Panc1 (cell line): Measurements from ENCODE around the gene LIMA1. TPM values are rescaled to one million over a fixed set of nuclear protein-coding genes. Genes with fewer than 3 reads are reported as not detected.
"Not testable (repeated sequence)": the region's sequence is repeated elsewhere in the genome, so short reads cannot be mapped to it uniquely, and the experiment has no call there.

Experiments
- ATAC-seq: fragments of 200-7000 bp; cut with Tn5 transposase; 2 replicates; pipeline ENCODE4 v1.9.1; 2020; ENCODE audit warnings: mild to moderate bottlenecking, moderate library complexity
- BruUV-seq: library from RNA; stranded (reverse); fragments of 400-500 nt; replicated peaks from 2 replicates; lab custom pipeline; 2021; lab: Mats Ljungman, UMichigan
- CTCF ChIA-PET: fragments of 300-600 bp; sonication (Branson Sonifier 250); formaldehyde crosslinking; loops from one replicate; lab custom pipeline; 2022; ENCODE audit warnings: antibody characterized with exemption; lab: Charles Lee
- POLR2A ChIA-PET: fragments of 300-600 bp; sonication (Branson Sonifier 250); formaldehyde crosslinking; loops from one replicate; lab custom pipeline; 2022; ENCODE audit warnings: antibody characterized with exemption; lab: Charles Lee
- DNase-seq: peaks from one replicate; pipeline ENCODE4 v3.0.0-alpha.2; 2010; ENCODE audit warnings: low read depth, low spot score
- H3K27ac ChIP-seq: 2 replicates; pipeline ENCODE4 v1.5.1; 2011; ENCODE audit warnings: mild to moderate bottlenecking, low read length, inconsistent platforms
- H3K27me3 ChIP-seq: fragments of 200-500 bp; sonication (Bioruptor generic); 2 replicates; pipeline ENCODE4 v1.6.0; 2014; ENCODE audit warnings: low read length, inconsistent platforms; ENCODE audit not compliant: control insufficient read depth, insufficient read depth
- H3K36me3 ChIP-seq: fragments of 200-500 bp; sonication (Bioruptor generic); 2 replicates; pipeline ENCODE4 v1.5.1; 2014; ENCODE audit warnings: inconsistent platforms, mild to moderate bottlenecking, low read length, moderate library complexity; ENCODE audit not compliant: control insufficient read depth, insufficient read depth
- H3K4me1 ChIP-seq: 2 replicates; pipeline ENCODE4 v1.5.1; 2011; ENCODE audit warnings: inconsistent platforms, mild to moderate bottlenecking, low read length, moderate library complexity; ENCODE audit not compliant: control insufficient read depth, insufficient read depth
- H3K4me3 ChIP-seq, 2 experiments: 2 replicates each; pipeline ENCODE4 v1.5.1; 2011 to 2012; ENCODE audit warnings: low read depth in 2 of 2, low read length in 2 of 2, mild to moderate bottlenecking in 2 of 2, inconsistent platforms in 1 of 2, moderate library complexity in 1 of 2
- H3K9me3 ChIP-seq: fragments of 200-500 bp; sonication (Bioruptor generic); 2 replicates; pipeline ENCODE4 v1.5.1; 2014; ENCODE audit warnings: low read depth, mild to moderate bottlenecking, inconsistent platforms, low read length, moderate library complexity; ENCODE audit not compliant: control insufficient read depth, insufficient read depth
- POLR2AphosphoS5 ChIP-seq: IDR thresholded peaks from 2 replicates; pipeline ENCODE4 v1.6.1; 2012; ENCODE audit warnings: mild to moderate bottlenecking, low read depth, low read length, moderate library complexity
- SIN3A ChIP-seq: IDR thresholded peaks from 2 replicates; pipeline ENCODE4 v1.6.1; 2012; ENCODE audit warnings: low read depth, mild to moderate bottlenecking, low read length, moderate library complexity, borderline replicate concordance; ENCODE audit not compliant: insufficient read depth
- TCF7L2 ChIP-seq: IDR thresholded peaks from 2 replicates; pipeline ENCODE4 v1.6.1; 2011; ENCODE audit warnings: mild to moderate bottlenecking, low read depth, low read length, inconsistent platforms
- in situ Hi-C: cut with HindIII; loops from 2 replicates; pipeline ENCODE4 v1.10.0; 2016; ENCODE audit warnings: low sequenced_read_pairs, low pct_unique_long_range_greater_than_20kb
- intact Hi-C: fragments of 100-400 bp; cut with micrococcal nuclease; formaldehyde crosslinking; loops from one replicate; pipeline ENCODE4 v1.10.0; 2022; ENCODE audit not compliant: unreplicated experiment
- total RNA-seq: library from RNA; stranded (reverse); gene quantifications from one replicate; pipeline ENCODE4 v1.2.1, GENCODE V29; 2021; ENCODE audit not compliant: unreplicated experiment
- TF ChIP-seq, protein P1 (sequence below): fragments of 450-650 bp; IDR thresholded peaks from 2 replicates; pipeline ENCODE4 v1.5.1; 2017; ENCODE audit warnings: mild to moderate bottlenecking
- TF ChIP-seq, protein P2 (sequence below), 2 experiments: IDR thresholded peaks; 2 replicates each; pipeline ENCODE4 v1.6.1; 2011 to 2012; ENCODE audit warnings: low read depth in 2 of 2, control low read depth in 1 of 2, low read length in 1 of 2, mild to moderate bottlenecking in 1 of 2, moderate library complexity in 1 of 2; ENCODE audit not compliant: insufficient read depth in 1 of 2

LIMA1 gene
- total RNA-seq, 1 experiment from 2014 or later = 155 TPM

DNA sequence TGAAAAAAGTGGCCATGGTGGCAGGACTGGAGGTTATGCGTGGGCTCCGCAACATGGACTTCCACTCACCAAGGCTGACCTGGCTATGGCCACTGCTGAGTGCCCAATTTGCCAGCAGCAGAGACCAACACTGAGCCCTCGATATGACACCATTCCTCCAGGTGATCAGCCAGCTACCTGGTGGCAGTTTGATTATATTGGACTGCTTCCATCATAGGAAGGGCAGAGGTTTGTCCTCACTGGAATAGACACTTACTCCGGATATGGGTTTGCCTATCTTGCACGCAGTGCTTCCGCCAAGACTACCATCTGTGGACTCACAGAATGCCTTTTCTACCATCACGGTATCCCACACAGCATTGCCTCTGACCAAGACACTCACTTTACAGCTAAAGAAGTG is 40.8 kb upstream of the LIMA1 start:
- H3K36me3 ChIP-seq, intact Hi-C loops, POLR2A ChIA-PET, ATAC-seq, DNase-seq, BruUV-seq, H3K9me3 ChIP-seq, H3K27ac ChIP-seq, in situ Hi-C loops, H3K4me3 ChIP-seq, CTCF ChIA-PET, H3K27me3 ChIP-seq: not testable (repeated sequence)
- peaks cover 14% of the 10 kb centered on the region; the same call in 1 of the 2 replicates for H3K4me1 ChIP-seq

DNA sequence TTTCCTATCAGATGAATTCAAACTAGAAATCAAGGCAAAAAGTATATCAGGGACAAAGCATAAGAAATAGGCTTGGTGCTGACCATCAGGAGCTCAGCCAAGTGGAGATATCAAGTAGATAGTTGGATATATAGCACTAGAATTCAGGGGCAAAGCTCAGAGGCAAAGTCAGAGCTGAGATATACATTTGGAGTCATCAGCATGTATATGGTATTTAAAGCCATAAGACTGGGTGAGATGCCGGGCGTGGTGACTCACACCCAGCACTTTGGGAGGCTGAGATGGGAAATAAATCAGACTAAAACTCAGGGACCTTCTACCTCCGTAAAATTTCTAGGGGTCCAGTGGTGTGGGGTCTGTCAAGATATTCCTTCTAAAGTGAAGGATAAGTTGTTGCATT is 38.9 kb upstream of the LIMA1 start:
- Histone ChIP-seq H3K36me3 (no peaks in the 10 kb centered on the region), H3K27ac (no peak overlapping the region), H3K4me1 (peaks cover 13% of the 10 kb centered on the region; the same call in 1 of the 2 replicates), H3K27me3 (no peaks in the 10 kb centered on the region), H3K9me3 (no peaks in the 10 kb centered on the region), H3K4me3 (no peak overlapping the region)
- intact Hi-C loops = no loop called here
- no peak for TF ChIP-seq POLR2AphosphoS5
- TF ChIP-seq SIN3A = no peak
- TF ChIP-seq, protein P1, sequence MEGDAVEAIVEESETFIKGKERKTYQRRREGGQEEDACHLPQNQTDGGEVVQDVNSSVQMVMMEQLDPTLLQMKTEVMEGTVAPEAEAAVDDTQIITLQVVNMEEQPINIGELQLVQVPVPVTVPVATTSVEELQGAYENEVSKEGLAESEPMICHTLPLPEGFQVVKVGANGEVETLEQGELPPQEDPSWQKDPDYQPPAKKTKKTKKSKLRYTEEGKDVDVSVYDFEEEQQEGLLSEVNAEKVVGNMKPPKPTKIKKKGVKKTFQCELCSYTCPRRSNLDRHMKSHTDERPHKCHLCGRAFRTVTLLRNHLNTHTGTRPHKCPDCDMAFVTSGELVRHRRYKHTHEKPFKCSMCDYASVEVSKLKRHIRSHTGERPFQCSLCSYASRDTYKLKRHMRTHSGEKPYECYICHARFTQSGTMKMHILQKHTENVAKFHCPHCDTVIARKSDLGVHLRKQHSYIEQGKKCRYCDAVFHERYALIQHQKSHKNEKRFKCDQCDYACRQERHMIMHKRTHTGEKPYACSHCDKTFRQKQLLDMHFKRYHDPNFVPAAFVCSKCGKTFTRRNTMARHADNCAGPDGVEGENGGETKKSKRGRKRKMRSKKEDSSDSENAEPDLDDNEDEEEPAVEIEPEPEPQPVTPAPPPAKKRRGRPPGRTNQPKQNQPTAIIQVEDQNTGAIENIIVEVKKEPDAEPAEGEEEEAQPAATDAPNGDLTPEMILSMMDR = no peak
- TF ChIP-seq, protein P2, sequence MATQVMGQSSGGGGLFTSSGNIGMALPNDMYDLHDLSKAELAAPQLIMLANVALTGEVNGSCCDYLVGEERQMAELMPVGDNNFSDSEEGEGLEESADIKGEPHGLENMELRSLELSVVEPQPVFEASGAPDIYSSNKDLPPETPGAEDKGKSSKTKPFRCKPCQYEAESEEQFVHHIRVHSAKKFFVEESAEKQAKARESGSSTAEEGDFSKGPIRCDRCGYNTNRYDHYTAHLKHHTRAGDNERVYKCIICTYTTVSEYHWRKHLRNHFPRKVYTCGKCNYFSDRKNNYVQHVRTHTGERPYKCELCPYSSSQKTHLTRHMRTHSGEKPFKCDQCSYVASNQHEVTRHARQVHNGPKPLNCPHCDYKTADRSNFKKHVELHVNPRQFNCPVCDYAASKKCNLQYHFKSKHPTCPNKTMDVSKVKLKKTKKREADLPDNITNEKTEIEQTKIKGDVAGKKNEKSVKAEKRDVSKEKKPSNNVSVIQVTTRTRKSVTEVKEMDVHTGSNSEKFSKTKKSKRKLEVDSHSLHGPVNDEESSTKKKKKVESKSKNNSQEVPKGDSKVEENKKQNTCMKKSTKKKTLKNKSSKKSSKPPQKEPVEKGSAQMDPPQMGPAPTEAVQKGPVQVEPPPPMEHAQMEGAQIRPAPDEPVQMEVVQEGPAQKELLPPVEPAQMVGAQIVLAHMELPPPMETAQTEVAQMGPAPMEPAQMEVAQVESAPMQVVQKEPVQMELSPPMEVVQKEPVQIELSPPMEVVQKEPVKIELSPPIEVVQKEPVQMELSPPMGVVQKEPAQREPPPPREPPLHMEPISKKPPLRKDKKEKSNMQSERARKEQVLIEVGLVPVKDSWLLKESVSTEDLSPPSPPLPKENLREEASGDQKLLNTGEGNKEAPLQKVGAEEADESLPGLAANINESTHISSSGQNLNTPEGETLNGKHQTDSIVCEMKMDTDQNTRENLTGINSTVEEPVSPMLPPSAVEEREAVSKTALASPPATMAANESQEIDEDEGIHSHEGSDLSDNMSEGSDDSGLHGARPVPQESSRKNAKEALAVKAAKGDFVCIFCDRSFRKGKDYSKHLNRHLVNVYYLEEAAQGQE (IDR thresholded peaks at IDR 0.05; ENCODE audit: insufficient read depth in 1 of 2, low read depth in 2 of 2, low read length in 1 of 2) = no peak
- TF ChIP-seq TCF7L2 = no peak
- no TSS peak for BruUV-seq
- ChIA-PET POLR2A (no interaction called here), CTCF (no interaction called here)
- DNase-seq (no peak), ATAC-seq (no peak)
- in situ Hi-C loops = no loop called here

GRCh38 chr12:50317203-50317602 is 33.9 kb upstream of the LIMA1 start:
- Histone ChIP-seq H3K4me1 (peaks cover 11% of the 10 kb centered on the region), H3K27me3 (no peaks in the 10 kb centered on the region), H3K4me3 (no peak overlapping the region), H3K27ac (no peak overlapping the region), H3K9me3 (no peaks in the 10 kb centered on the region), H3K36me3 (no peaks in the 10 kb centered on the region)
- intact Hi-C loops (loop anchor here (10.0 kb wide), 2 partner anchors 132 to 232 kb away; partner anchors contain the start of gene SMARCD1), in situ Hi-C loops (no loop called here)
- ATAC-seq (no peak), DNase-seq (no peak)
- ChIA-PET POLR2A (no interaction called here), CTCF (no interaction called here)
- TF ChIP-seq POLR2AphosphoS5 (no peak), SIN3A (no peak), TCF7L2 (no peak)
- TF ChIP-seq, protein P2 (IDR thresholded peaks at IDR 0.05; ENCODE audit: insufficient read depth in 1 of 2, low read depth in 2 of 2, low read length in 1 of 2) = no peak
- TF ChIP-seq, protein P1 = no peak
- BruUV-seq = no TSS peak
